Loucy (cell line): Measurements from ENCODE around the gene ABI1.

ENCODE experiments used
- H2AFZ ChIP-seq: fragments of 200-600 bp; sonication (generic); 2 replicates; pipeline ENCODE4 v1.6.0; 2016; ENCODE audit warnings: antibody characterized with exemption, mild to moderate bottlenecking, low read length, moderate library complexity
- H3F3A ChIP-seq: fragments of 200-600 bp; 2 replicates; pipeline ENCODE4 v1.6.0; 2016; ENCODE audit warnings: antibody characterized with exemption, low read depth, mild to moderate bottlenecking
- H3K27me3 ChIP-seq: fragments of 200-600 bp; sonication (generic); 2 replicates; pipeline ENCODE4 v1.6.1; 2014; ENCODE audit warnings: low read length, mild to moderate bottlenecking; ENCODE audit not compliant: insufficient read depth, poor library complexity, severe bottlenecking
- H3K36me3 ChIP-seq: fragments of 200-600 bp; sonication (generic); 2 replicates; pipeline ENCODE4 v1.6.1; 2016; ENCODE audit warnings: low read length; ENCODE audit not compliant: insufficient read depth
- H3K4me1 ChIP-seq: fragments of 200-600 bp; sonication (generic); 2 replicates; pipeline ENCODE4 v1.5.1; 2014; ENCODE audit warnings: low read length, mild to moderate bottlenecking; ENCODE audit not compliant: insufficient read depth, poor library complexity, severe bottlenecking
- H3K4me2 ChIP-seq: fragments of 200-600 bp; sonication (generic); 2 replicates; pipeline ENCODE4 v1.6.0; 2014; ENCODE audit warnings: antibody characterized with exemption, low read length, low read depth, mild to moderate bottlenecking; ENCODE audit not compliant: poor library complexity, severe bottlenecking
- H3K4me3 ChIP-seq: fragments of 200-600 bp; sonication (generic); 2 replicates; pipeline ENCODE4 v1.5.1; 2014; ENCODE audit warnings: low read length, mild to moderate bottlenecking, mixed read lengths; ENCODE audit not compliant: poor library complexity, severe bottlenecking
- H3K79me2 ChIP-seq: fragments of 200-600 bp; sonication (generic); 2 replicates; pipeline ENCODE4 v1.6.1; 2014; ENCODE audit warnings: low read length; ENCODE audit not compliant: insufficient read depth
- H3K9ac ChIP-seq: fragments of 200-600 bp; sonication (generic); 2 replicates; pipeline ENCODE4 v1.6.0; 2014; ENCODE audit warnings: mild to moderate bottlenecking, low read depth, low read length, moderate library complexity; ENCODE audit not compliant: poor library complexity, severe bottlenecking
- H3K9me2 ChIP-seq: fragments of 200-600 bp; sonication (generic); replicated peaks from 2 replicates; pipeline ENCODE4 v1.6.1; 2016; ENCODE audit warnings: low read depth, low read length, mixed read lengths
- H3K9me3 ChIP-seq: fragments of 200-600 bp; sonication (generic); 2 replicates; pipeline ENCODE4 v1.6.1; 2014; ENCODE audit warnings: mild to moderate bottlenecking, antibody characterized with exemption, low read length, low read depth; ENCODE audit not compliant: insufficient read depth
- H4K20me1 ChIP-seq: fragments of 200-600 bp; sonication (generic); 2 replicates; pipeline ENCODE4 v1.6.0; 2014; ENCODE audit warnings: antibody characterized with exemption, low read length, mild to moderate bottlenecking; ENCODE audit not compliant: insufficient read depth, poor library complexity, severe bottlenecking
- CTCF ChIP-seq: fragments of 200-600 bp; sonication (generic); conservative IDR thresholded peaks from 2 replicates; pipeline ENCODE4 v1.5.1; 2014; ENCODE audit warnings: mild to moderate bottlenecking, antibody characterized with exemption, low read length
- EZH2phosphoT487 ChIP-seq: fragments of 200-600 bp; IDR thresholded peaks from 2 replicates; pipeline ENCODE4 v1.6.1; 2018; ENCODE audit warnings: antibody characterized with exemption, mild to moderate bottlenecking, moderate library complexity, borderline replicate concordance

ABI1 gene

GRCh38 chr10:26729395-26729794 lies 131.4 kb downstream of the ABI1 start:
- Histone ChIP-seq H3K4me2 (no peak overlapping the region), H4K20me1 (peaks cover 3% of the 10 kb centered on the region), H3K27me3 (no peaks in the 10 kb centered on the region), H3K9me2 (no peaks in the 10 kb centered on the region), H3K4me3 (no peak overlapping the region), H3K9ac (no peak overlapping the region), H3K9me3 (no peaks in the 10 kb centered on the region), H3K4me1 (no peaks in the 10 kb centered on the region), H2AFZ (no peak overlapping the region), H3F3A (no peaks in the 10 kb centered on the region), H3K36me3 (peaks cover 47% of the 10 kb centered on the region; the same call in 1 of the 2 replicates), H3K79me2 (no peaks in the 10 kb centered on the region)
- TF ChIP-seq EZH2phosphoT487 (no peak), CTCF (no peak)

- H3K27me3 ChIP-seq, result no peaks in the 10 kb centered on the region
- H3K36me3 ChIP-seq, result peaks cover 46% of the 10 kb centered on the region; the same call in 1 of the 2 replicates
- H2AFZ ChIP-seq, result no peak overlapping the region
- no peaks in the 10 kb centered on the region for H3K9me3 ChIP-seq
- peaks cover 3% of the 10 kb centered on the region for H4K20me1 ChIP-seq
- TF ChIP-seq CTCF (peak; percentile 43), EZH2phosphoT487 (no peak)
- H3K4me3 ChIP-seq, result no peak overlapping the region
- no peak overlapping the region for H3K4me2 ChIP-seq
- no peaks in the 10 kb centered on the region for H3K4me1 ChIP-seq
- no peaks in the 10 kb centered on the region for H3K9me2 ChIP-seq
- H3K9ac ChIP-seq, result no peak overlapping the region
- H3F3A ChIP-seq, result no peaks in the 10 kb centered on the region
- no peaks in the 10 kb centered on the region for H3K79me2 ChIP-seq
These were observed 131.8 kb downstream of the ABI1 start for GRCh38 chr10:26728957-26729356.

- no peak overlapping the region for H3K9ac ChIP-seq
- H3K27me3 ChIP-seq, result no peaks in the 10 kb centered on the region
- peaks cover 3% of the 10 kb centered on the region for H4K20me1 ChIP-seq
- H3K4me2 ChIP-seq, result no peak overlapping the region
- no peaks in the 10 kb centered on the region for H3K9me3 ChIP-seq
- H2AFZ ChIP-seq, result no peak overlapping the region
- peaks cover 49% of the 10 kb centered on the region; the same call in 1 of the 2 replicates for H3K36me3 ChIP-seq
- no peaks in the 10 kb centered on the region for H3F3A ChIP-seq
- no peaks in the 10 kb centered on the region for H3K4me1 ChIP-seq
- no peaks in the 10 kb centered on the region for H3K9me2 ChIP-seq
- no peak overlapping the region for H3K4me3 ChIP-seq
- H3K79me2 ChIP-seq, result no peaks in the 10 kb centered on the region
- TF ChIP-seq CTCF, result no peak
- TF ChIP-seq EZH2phosphoT487, result no peak
These were observed 133.8 kb downstream of the ABI1 start for GRCh38 chr10:26727005-26727404.
